Measurements from ENCODE around the gene CACFD1.

CACFD1 gene

DNA sequence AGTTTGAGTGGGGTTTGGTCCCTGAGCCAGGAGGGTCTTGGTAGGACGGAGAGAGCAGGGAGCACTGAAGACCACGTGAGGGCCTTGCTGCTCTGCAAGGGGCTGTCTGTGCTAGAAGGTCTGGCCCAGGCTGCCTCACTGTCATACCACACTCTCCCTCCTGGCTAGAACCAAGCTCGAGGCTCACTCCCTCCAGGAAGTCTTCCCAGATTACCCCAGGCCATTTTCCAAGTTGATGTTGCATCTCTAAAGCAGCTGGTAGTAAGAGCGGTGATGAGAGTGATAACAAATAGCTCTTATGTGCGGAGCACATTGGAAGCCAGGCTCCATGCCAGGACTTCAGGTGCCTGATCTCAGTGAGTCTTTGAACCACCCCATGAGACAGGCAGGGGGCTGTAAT lies 58.4 kb downstream of the CACFD1 start:
- POLR2A ChIA-PET = no interaction called here
- TF ChIP-seq, protein P1, sequence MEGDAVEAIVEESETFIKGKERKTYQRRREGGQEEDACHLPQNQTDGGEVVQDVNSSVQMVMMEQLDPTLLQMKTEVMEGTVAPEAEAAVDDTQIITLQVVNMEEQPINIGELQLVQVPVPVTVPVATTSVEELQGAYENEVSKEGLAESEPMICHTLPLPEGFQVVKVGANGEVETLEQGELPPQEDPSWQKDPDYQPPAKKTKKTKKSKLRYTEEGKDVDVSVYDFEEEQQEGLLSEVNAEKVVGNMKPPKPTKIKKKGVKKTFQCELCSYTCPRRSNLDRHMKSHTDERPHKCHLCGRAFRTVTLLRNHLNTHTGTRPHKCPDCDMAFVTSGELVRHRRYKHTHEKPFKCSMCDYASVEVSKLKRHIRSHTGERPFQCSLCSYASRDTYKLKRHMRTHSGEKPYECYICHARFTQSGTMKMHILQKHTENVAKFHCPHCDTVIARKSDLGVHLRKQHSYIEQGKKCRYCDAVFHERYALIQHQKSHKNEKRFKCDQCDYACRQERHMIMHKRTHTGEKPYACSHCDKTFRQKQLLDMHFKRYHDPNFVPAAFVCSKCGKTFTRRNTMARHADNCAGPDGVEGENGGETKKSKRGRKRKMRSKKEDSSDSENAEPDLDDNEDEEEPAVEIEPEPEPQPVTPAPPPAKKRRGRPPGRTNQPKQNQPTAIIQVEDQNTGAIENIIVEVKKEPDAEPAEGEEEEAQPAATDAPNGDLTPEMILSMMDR (IDR thresholded peaks at IDR 0.05; ENCODE audit: insufficient read depth, low read length, missing control alignments) = no peak
- no peak overlapping the region for H3K4me3 ChIP-seq (ENCODE audit: low read depth, low read length)
- CTCF ChIA-PET = interaction anchor here (0.8 to 1.3 kb wide), 3 partner anchors 9 to 32 kb away, joined by 3 to 5 read pairs (median 4); no protein-coding TSS in a partner anchor
- no peak for DNase-seq (ENCODE audit: low read depth, low spot score)

DNA sequence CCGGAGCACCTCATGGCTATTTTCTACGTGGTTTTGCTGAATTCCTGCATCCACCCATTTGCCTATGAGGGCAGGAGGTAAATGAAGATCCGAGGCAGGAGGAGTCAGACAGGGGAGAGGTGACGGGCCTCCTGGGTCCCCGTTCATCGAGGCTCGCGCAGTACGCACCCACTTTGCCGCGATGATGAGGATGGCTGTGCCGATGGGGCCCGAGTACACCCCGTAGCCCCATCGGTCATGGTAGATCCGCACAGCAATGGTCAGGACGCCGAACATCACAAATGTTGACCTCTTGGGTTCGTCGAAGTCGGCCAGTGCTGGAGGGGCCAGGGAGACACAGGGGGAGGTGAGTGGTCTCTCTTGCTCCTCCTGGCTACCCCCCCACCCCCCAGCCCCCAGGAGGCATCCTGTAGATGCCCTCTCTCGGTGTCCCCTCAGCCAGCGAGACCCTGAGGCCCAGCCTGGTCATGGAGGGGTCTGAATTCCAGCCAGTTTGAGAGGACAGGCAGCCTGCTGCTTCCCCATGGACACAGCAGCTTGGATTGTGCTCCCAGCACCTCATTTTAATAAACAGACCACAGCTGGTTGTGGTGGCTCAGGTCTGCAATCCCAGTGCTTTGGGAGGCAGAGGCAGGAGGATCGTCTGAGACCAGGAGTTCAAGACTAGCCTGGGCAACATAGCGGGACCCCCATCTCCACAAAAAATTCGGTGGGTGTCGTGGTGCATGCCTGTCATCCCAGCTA lies 59.1 kb downstream of the CACFD1 start:
- ChIA-PET POLR2A (no interaction called here), CTCF (interaction anchor here (0.8 to 1.0 kb wide), 2 partner anchors 10 to 13 kb away, joined by 3 to 4 read pairs; no protein-coding TSS in a partner anchor)
- no peak for DNase-seq (ENCODE audit: low read depth, low spot score)
- TF ChIP-seq, protein P1 (IDR thresholded peaks at IDR 0.05; ENCODE audit: insufficient read depth, low read length, missing control alignments) = no peak
- no peak overlapping the region for H3K4me3 ChIP-seq (ENCODE audit: low read depth, low read length)

- ChIA-PET POLR2A (no interaction called here), CTCF (no interaction called here)
- no peak for DNase-seq (ENCODE audit: low read depth, low spot score)
- TF ChIP-seq, protein P1 (IDR thresholded peaks at IDR 0.05; ENCODE audit: insufficient read depth, low read length, missing control alignments) = no peak
- no peak overlapping the region for H3K4me3 ChIP-seq (ENCODE audit: low read depth, low read length)
Measured at GRCh38 chr9:133519693-133520092, 59.9 kb downstream of the CACFD1 start.

GRCh38 chr9:133520121-133520835 lies 60.5 kb downstream of the CACFD1 start:
- POLR2A ChIA-PET = no interaction called here
- TF ChIP-seq, protein P1 (IDR thresholded peaks at IDR 0.05; ENCODE audit: insufficient read depth, low read length, missing control alignments) = no peak
- CTCF ChIA-PET = interaction anchor here (0.6 kb wide), 1 partner anchor 11 kb away, joined by 3 read pairs; no protein-coding TSS in a partner anchor

More at GRCh38 chr9:133520121-133520835, 60.5 kb downstream of the CACFD1 start:
- H3K4me3 ChIP-seq (ENCODE audit: low read depth, low read length) = no peak overlapping the region
- no peak for DNase-seq (ENCODE audit: low read depth, low spot score)
